T follicular helper cell (primary cell): ENCODE results near the gene RPP38.

Source experiments
- DNase-seq: peaks from one replicate; pipeline ENCODE4 v3.0.0-alpha.2; 2020; ENCODE audit warnings: low read depth
- total RNA-seq, 2 experiments: gene quantifications; one replicate each; lab custom pipeline; 2026; lab: John Stamatoyannopoulos, UW

Gene RPP38, protein sequence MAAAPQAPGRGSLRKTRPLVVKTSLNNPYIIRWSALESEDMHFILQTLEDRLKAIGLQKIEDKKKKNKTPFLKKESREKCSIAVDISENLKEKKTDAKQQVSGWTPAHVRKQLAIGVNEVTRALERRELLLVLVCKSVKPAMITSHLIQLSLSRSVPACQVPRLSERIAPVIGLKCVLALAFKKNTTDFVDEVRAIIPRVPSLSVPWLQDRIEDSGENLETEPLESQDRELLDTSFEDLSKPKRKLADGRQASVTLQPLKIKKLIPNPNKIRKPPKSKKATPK
- total RNA-seq, result 26.3 to 31.8 reads per million in 2 experiments

DNA sequence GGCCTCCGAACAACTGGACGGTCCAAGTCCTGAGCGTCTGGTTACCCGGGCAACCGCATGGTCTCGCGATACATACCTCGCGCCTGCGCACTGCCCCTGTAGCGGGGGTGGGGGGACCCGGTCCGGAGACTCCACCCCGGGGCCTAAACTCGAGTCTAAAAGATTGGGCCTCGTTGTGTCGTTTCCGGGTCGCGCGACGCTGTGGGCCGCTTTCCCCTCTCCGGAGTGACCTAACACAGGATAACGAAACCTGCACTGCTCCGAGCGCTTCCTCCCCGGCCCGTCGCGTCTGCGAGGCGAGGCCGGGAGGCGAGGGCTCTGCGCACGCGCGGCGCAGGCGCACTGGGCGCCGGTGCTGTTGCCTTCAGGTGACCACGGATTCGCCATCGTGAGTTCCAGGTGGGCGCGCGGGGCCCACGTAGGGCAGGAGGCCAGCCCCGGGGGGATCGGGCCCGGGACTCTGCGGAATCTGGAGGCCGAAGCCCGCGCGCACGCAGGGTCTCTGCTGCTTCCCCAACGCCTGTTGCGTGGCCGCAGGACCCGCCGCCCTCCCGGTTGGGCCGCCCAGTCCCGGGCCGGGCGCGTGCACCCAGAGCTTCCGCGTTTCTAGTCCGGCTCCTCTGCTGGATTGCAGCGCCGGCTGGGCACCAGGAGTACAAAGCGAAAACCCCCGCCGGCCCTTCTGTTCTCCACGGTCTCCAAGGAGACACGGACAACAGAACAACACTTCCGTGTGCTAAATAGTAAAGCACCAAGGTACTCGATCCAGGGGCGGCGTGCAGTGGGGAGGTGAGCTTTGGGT lies at the start of gene RPP38:
Gene RPP38 (plus strand): TSS at position 345 of the 802 bp plus-strand sequence. CDS start 5,960 bp downstream, outside the sequence.
- peak; percentile 88 for DNase-seq

DNA sequence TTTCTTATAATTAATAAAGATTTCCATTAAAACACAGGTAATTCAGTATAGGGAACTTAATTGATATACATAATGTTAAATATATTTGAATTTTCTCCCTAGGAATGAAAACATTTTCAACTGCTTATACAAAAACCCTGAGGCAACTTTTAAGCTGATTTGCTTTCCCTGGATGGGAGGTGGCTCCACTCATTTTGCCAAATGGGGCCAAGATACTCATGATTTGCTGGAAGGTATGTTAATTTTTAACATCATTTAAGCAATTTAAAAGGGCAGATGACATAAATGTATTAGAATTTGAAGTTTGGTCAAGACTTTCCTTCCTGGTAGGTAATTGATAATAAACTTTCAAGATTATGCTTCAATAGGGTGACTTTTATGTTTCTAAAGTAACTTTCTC lies 47.6 kb upstream of the RPP38 start:
- DNase-seq, result no peak

DNA sequence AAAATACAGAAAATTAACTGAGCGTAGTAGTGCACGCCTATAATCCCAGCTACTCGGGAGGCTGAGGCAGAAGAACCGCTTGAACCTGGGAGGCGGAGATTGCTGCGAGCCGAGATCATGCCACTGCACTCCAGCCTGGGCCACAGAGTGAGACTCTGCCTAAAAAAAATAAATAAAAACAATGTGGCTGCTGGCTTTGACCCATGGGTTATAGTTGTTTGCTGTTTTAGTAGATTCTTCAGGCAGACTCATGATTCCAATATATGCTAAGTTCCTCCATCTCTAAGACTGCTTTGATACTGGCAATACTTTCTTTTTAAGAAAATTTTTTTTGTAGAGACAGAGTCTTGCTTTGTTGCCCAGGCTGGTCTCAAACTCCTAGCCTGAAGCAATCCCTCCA lies 45.0 kb upstream of the RPP38 start:
- no peak for DNase-seq

DNA sequence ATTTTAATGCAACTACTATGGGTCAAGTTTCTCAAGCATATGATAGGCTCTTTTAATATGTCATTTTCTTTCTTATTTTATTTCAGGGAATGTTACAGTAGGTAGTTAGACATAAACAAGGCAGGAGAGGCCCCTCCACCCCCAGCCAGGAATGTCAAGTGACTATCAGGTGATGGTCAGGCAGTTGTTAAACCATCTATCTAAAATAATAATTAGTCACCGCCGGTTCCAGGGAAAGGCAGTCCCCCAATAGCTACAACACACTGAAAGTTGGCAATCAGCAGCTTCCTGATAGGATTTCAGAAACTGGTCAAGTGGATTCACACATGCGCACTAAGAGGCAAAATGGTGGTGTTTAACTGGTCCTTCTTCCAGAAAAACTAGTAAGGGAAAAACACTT lies 44.1 kb upstream of the RPP38 start:
- no peak for DNase-seq

DNA sequence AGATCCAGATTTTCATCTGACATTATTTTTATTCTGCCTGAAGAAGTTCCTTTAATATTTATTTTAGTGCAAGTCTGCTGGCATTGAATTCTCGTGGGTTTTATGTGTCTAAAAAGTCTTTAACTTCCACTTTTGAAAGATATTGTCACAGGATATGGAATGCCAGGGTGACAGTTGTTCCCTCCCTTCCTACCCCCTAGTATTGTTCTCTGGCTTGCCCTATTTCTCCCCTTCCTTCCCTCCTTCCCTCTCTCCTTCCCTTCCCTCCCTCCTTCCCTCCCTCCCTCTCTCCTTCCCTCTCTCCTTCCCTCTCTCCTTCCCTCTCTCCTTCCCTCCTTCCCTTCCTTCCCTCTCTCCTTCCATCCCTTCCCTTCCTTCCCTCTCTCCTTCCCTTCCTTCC lies 38.5 kb upstream of the RPP38 start:
- no peak for DNase-seq

DNA sequence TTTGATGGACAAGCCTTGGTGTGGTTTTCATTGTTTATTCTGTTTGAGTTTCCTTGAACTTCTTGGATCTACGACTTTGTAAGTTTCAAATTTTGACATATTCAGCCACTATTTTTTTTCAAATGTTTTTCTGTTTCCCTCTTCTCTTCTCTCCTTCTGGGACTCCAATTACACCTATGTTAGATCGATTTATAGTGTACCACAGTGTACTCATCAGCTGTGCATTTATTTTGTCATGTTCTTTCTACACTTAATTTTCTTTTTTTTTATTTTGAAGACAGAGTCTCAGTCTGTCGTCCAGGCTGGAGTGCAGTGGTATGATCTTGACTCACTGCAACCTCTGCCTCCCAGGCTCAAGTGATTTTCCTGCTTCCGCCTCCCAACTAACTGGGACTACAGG lies 37.2 kb upstream of the RPP38 start:
- DNase-seq, result no peak

DNA sequence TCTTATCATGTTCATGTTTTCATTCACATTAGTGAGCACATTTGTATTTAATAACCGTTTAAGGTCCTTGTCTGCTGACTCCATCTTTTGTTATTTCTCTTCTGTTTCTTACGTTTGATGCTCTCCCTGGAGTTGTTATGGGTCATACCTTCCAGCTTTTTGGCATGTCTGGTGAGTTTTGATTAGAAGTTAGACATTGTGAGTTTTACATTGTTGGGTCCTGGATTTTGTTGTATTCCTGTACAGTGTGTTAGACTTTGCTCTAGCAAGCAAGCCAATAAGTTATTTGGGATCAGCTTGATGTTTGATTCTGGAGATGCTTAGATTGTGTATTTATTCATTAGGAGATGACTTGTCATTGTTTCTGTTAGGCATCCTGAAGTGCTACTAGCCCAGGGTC lies 36.5 kb upstream of the RPP38 start:
- DNase-seq, result no peak

DNA sequence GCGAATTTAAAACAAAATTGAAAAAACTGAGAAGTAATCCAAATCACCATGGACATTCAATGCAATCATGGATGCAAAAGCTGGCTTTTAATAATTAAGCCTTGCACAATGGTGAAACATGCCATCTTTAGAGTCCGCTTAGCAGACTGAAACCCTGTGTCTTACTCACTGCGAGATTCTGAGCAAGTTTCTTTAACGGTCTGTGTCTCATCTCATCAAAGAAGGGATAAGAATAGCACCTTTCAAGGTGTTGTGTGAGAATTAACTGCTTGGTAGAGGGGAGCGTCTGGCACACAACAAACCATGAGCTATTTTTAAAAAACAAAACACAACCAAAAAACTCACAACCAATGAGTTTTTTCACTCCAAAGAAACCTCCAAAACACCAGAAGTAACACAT lies 30.0 kb upstream of the RPP38 start:
- no peak for DNase-seq

DNA sequence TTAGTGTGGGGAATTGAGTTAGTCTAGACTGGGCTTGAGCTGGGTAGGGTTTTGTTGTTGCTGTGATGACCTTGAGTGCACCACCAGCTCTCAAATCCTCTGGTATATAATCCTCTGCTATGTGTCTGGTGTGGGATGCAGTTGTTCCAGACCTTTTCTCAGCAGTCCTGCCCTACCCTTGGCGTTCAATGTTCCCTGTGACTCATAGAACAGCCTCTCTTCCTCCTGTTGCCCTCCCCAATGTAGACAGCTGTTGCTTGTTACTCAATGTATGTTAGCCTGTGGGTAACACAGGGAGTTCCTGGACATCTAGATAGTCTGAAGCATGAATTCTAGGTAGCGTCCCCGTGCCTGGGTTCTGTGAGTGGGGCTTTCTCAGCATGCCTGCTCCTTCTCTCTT lies 28.4 kb upstream of the RPP38 start:
- no peak for DNase-seq

DNA sequence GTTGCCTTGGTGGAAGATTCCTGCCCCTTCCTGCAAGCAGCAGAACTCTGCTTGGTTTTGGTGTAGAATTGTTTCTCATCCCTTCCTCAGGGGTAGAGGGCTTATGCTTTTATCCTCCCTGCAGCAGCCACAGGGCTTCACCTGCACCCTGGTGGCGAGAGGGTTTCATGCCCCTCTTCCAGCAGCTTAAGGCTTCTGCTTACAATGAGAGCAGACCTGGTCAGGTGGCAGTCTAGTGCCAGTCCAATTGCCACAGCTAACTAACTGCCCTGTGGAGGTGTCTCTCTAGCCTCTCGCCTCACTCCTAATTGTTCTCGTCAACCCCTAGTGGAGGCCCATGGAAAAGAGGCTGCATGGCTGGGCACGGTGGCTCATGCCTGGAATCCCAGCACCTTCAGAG lies 27.9 kb upstream of the RPP38 start:
- no peak for DNase-seq

DNA sequence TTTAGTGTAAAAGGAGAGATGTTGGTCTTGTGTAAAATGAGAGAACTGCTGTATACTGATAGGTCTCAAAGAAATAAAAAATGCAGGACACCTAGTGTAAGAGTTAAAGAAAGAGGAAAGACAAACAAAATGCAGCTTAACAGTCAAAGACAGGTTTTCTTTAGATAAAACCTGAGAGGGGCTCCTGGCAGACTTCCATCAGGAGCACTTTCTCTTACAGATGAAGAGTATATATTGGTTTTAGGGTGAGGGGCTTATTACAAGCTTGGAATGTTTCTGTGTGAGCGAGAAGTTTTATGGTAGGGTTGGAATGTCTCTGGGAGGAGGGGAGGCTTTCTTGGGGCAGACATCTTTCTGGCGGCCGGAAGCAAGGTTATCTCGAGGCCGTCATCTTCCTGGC lies 24.8 kb upstream of the RPP38 start:
- no peak for DNase-seq

DNA sequence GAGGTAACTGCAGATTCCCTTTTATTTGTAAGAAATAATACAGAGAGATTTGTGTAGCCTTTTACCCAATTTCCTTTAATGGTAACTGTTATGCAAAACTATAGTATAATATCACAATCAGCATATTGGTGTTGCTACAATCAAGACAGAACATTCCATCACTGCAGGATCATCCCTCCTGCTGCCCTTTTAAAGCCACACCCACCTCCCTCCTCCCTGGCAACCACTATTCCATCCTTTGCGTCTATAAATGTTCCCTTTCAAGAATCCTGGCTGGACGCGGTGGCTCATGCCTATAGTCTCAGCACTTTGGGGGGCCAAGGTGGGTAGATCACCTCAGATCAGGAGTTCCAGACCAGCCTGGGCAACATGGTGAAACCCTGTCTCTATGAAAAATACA lies 21.7 kb upstream of the RPP38 start:
- no peak for DNase-seq

DNA sequence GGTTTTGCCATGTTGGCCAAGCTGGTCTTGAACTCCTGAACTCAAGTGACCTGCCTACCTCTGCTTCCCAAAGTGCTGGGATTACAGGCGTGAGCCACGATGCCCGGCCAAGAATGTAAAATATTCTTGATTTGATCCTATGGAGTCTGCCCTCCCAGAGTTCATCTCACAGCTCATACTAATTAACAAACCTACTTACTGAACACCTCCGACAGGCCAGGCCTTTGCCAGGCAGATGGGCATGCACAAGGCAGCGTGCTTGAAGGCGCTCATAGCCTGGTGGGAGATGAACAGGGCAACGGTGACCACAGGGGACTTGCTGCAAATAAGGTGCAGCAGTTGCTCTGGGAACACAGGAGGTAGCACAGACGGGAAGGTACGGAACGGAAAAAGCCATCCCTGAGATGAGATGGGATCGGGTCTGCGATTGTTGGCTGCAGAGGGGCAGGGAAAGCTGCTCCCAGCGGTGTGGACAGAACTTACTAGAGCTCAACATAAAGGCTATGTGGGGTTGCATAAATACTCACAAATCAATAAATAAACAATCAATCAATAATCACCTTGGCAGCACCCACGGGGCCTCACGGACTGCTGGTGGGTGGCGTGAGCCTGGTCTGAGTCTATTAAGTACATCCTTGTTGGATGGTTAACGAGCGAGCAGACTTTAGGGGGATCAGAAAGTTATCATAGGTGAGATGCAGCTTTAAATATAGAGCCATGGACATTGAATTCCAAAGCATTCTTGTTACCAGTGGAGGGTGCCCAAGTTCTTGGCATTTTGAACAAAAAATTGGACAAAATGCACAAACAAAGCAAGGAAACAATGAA lies 13.3 kb upstream of the RPP38 start:
- DNase-seq, result no peak

DNA sequence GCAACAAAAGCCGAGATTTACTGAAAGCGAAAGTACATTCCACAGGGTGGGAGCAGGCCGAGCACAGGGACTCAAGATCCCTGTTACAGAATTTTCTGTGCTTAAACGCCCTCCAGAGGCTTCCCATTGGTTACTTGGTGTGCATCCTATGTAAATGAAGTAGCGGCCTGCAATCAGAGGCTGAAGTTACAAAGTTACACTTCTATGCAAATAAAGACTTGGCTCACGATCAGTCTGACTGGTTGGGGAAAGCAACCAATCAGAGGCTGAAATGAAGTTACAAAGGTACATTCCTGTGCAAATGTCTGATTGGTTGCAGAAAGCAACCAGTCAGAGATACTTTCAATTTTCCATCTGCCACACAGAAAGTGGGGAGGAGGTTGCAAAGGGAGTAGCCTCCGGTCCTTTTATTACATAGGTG lies 12.6 kb upstream of the RPP38 start:
- DNase-seq, result no peak

DNA sequence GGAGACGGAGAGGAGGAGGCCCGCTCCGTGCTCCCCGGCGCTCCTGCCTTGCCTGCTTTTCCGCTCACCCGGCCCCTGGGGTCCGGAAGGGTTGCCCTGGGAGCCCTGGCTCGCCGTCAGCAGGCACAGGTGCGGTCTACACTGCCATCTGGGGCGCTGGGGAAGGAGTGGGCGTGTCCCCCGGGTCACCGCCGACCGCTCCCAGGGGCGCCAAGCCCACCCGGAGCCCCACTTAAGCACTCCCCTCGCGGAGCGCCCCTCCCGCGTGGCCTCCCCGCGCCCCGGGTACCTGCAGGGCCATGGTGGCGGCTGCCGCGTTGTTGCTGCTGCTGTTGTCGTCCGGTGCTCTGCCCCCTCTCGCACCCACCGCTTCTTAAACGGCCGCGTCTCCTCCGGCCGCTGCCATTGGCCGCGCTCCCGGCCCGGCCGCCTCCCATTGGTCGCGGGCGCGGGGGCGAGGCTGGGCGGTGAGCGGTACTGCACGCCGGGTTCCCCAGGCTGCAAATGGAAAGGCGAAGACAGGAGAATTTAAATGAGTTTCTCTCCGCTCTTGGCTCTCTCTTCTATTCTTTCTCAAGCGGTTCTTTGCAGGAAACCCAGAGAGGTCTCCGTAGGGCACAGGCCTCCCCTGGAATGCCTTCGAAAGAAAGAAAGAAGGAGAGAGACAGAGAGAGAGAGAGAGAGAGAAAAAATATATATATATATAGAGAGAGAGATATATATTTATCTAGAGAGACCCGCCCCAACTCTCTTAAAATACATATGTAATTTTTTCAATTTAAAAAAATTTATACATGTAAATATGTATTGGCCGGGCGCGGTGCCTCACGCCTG lies 8.5 kb upstream of the RPP38 start, which contains the start of gene ACBD7:
Gene ACBD7 (minus strand): TSS at position 349 of the 834 bp plus-strand sequence. CDS start 48 bp downstream, at position 301.
- peak; percentile 66 for DNase-seq

DNA sequence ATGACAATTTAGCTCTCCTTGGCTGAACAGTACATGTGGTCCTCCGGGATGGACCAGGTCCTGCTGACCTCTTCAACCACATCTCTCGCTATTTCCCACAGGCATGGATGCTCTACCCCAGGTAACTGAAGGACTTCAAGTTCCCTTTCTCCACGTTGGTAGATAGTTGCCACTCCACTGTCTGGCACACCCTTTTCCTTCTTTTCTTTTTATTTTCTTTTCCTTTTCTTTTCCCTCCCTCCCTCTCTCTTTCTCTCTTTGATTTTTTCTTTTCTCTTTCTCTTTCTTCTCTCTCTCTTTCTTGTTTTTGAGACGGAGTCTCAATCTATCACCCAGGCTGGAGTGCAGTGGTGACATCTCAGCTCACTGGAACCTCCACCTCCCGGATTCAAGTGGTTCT lies 5.7 kb upstream of the RPP38 start:
- DNase-seq, result no peak

DNA sequence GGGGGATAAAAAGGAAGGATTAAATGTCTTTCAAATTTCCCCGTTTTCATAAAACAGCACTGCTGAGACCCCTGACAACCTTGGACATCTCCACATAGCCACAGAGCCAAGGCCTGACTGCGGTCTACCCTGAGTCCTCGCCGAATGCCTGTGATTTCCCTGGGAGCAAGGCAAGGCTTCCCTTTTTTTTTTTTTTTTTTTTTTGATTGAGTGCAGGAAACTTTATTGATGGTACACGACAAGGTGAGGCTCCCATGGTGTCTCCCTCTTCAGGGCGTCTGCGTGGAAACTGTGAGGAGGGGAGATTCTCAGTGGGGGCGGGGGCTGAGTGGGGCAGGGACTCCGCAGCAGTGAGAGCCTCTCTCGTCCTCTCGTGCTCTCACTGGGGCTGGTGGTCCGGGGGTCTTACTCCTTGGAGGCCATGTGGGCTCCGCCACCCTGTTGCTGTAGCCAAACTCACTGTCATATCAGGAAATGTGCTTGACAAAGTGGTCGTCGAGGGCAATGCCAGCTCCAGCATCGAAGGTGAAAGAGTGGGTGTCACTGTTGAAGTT lies 4.2 kb upstream of the RPP38 start:
- DNase-seq, result no peak

DNA sequence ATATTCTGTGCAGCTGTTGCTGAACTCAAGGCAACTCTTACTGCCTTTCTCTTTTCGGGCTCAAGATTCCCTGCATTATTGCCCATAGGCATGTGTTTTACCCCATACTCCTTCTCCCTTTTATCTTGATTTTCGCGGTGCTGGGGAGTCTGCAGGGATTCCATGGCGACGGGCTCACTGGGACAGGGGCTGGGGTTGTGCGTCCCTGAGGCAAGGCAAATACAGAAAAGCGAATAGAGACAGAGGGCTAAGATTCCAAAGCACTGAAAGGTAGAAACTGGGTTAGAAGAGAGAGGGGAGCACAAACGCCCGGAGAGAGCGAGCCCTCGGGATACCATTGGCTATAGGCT lies 519 bp upstream of the RPP38 start:
- DNase-seq, result no peak

DNA sequence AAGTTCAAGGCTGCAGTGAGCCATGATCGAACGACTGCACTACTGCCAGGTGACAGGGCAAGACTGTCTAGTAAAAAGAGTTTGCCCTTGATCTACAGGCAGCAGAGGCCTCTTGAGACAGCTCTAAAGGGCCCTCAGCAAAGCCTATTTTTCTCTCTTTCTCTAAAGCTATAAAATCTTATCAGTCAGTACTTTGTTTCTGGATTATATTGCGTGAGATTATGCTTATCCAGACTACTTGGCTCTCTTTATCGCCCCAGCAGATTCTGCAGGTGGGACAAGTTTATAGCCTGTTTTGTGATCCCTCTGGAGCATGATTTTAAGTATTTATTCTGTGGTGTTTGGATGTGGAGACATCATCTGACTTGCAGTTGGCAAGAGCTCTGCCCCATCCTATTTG lies 2.7 kb downstream of the RPP38 start:
- DNase-seq, result no peak

DNA sequence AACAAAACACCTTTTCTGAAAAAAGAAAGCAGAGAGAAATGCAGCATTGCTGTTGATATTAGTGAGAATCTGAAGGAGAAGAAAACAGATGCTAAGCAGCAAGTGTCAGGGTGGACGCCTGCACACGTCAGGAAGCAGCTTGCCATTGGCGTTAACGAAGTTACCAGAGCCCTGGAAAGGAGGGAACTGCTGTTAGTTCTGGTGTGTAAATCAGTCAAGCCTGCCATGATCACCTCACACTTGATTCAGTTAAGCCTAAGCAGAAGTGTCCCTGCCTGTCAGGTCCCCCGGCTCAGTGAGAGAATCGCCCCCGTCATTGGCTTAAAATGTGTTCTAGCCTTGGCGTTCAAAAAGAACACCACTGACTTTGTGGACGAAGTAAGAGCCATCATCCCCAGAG lies 6.4 kb downstream of the RPP38 start:
- no peak for DNase-seq

DNA sequence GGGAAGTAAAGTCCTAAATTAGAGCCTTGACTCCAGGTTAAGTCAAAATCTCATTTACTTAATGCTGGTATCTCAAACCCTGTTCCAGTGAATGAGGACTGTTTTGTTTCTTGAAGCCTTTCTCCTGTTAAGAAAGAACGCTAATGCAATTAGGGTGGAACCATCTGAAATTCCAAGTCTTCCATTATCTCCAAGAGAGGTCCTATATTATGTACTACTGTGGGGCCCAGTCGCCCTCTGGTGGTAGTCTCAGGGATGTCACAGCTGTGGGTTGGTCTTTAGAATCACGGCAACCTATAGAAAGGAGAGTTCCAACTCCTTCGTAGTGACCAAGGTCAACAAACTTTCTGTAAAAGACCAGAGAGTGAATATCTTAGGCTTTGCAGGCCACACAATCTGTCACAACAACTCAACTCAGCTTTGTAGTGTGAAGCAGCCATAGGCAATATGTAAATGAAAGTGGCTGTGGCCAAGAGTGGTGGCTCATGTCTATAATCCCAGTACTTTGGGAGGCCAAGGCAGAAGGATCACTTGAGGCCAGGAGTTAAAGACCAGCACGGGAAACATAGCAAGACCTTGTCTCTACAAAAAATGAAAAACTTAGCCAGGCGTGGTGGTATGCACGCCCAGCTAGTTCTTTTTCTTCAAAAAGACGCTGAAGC lies 9.3 kb downstream of the RPP38 start:
- DNase-seq, result peak; percentile 55
